HUES48 (cell line): ENCODE measurements around the gene SPRR2D.
"Not testable (repeated sequence)": the region's sequence is repeated elsewhere in the genome, so short reads cannot be mapped to it uniquely, and the experiment has no call there.

ENCODE experiments used
- H3K27ac ChIP-seq: one replicate; pipeline ENCODE4 v1.7.0; 2013; ENCODE audit warnings: low read depth, low read length, inconsistent platforms
- H3K27me3 ChIP-seq: 2 replicates; pipeline ENCODE4 v1.6.1; 2013; ENCODE audit warnings: mild to moderate bottlenecking, low read length; ENCODE audit not compliant: control insufficient read depth, insufficient read depth
- H3K36me3 ChIP-seq: 2 replicates; pipeline ENCODE4 v1.6.1; 2013; ENCODE audit warnings: low read length; ENCODE audit not compliant: control insufficient read depth, insufficient read depth
- H3K4me1 ChIP-seq: 2 replicates; pipeline ENCODE4 v1.6.1; 2013; ENCODE audit warnings: mild to moderate bottlenecking, low read length; ENCODE audit not compliant: control insufficient read depth, insufficient read depth
- H3K4me3 ChIP-seq: 2 replicates; pipeline ENCODE4 v1.5.1; 2013; ENCODE audit warnings: mild to moderate bottlenecking, low read depth, low read length
- H3K9ac ChIP-seq: 2 replicates; pipeline ENCODE4 v1.6.1; 2013; ENCODE audit warnings: mild to moderate bottlenecking, low read depth, low read length, moderate library complexity
- H3K9me3 ChIP-seq: 2 replicates; pipeline ENCODE4 v1.6.1; 2013; ENCODE audit warnings: low read length; ENCODE audit not compliant: control insufficient read depth, insufficient read depth

SPRR2D gene

DNA sequence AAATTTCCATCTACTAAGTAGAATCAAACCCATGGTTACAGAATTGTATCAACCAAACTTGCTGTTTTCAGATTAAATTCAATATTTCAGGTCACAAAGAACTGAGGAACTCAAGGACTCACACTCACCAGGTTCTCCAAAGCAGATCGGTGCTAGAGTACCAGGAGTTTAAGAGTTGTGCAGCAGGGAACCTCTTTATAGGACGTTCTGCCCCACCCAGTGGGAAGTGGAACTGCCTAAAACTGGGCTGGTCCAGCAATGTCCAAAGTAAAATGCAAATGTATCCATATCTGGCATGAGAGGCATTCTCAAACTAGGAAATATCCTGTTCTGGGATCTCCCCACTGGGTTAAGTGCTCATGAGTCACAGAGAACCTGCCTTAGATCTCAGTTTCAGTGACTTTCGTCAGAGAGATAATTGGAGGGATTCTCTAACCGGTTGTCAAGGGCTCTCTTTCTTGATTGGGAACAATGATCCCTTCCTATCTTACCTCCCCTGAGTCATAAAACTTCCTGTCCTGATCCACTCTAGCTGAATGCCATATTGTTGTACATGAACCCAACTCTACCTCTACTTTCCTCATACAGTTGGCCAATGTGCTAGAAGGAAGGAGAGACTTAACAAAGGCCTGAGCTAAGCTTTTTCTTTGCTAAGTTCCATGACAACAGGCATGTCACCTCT is at the start of gene SPRR2D:
SPRR2D (minus strand) TSS at position 171 of the 682 bp plus-strand sequence. CDS start 774 bp downstream, outside the sequence.
- no peaks in the 10 kb centered on the region for H3K9me3 ChIP-seq
- no peaks in the 10 kb centered on the region for H3K36me3 ChIP-seq
- no peak within 1 kb of the TSS for H3K4me3 ChIP-seq
- no peaks in the 10 kb centered on the region for H3K27me3 ChIP-seq
- H3K9ac ChIP-seq = no peak within 1 kb of the TSS
- H3K4me1 ChIP-seq = no peaks in the 10 kb centered on the region
- no peak within 1 kb of the TSS for H3K27ac ChIP-seq

- Histone ChIP-seq H3K27ac (no peak overlapping the region), H3K4me3 (no peak overlapping the region), H3K27me3 (no peaks in the 10 kb centered on the region), H3K36me3 (no peaks in the 10 kb centered on the region), H3K4me1 (0 out of 2 replicates have a peak, but pooled peaks cover 2% of the 10 kb centered on the region), H3K9ac (no peak overlapping the region), H3K9me3 (no peaks in the 10 kb centered on the region)
Observed at GRCh38 chr1:153087652-153088051, 46.7 kb upstream of the SPRR2D start.

DNA sequence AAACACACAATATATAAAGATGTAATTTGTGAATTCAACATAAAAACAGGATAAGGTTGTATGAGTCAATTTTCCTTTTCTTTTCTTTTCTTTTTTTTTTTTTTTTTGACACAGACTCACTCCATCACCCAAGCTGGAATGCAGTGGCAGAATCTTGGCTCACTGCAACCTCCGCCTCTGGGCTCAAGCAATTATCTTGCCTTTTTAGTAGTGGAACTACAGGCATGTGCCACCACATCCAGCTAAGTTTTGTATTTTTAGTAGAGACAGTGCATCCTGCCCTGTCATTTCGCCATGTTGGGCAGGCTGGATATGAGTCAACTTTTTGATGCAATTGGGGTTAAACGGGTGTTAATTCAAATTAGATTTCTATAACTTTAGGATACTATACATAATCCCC is 40.8 kb upstream of the SPRR2D start:
- no peaks in the 10 kb centered on the region for H3K27me3 ChIP-seq
- no peaks in the 10 kb centered on the region; the same call in 1 of the 2 replicates for H3K9me3 ChIP-seq
- no peak overlapping the region for H3K9ac ChIP-seq
- H3K4me3 ChIP-seq = no peak overlapping the region
- no peaks in the 10 kb centered on the region for H3K36me3 ChIP-seq
- H3K4me1 ChIP-seq = 0 out of 2 replicates have a peak, but pooled peaks cover 2% of the 10 kb centered on the region
- no peak overlapping the region for H3K27ac ChIP-seq

DNA sequence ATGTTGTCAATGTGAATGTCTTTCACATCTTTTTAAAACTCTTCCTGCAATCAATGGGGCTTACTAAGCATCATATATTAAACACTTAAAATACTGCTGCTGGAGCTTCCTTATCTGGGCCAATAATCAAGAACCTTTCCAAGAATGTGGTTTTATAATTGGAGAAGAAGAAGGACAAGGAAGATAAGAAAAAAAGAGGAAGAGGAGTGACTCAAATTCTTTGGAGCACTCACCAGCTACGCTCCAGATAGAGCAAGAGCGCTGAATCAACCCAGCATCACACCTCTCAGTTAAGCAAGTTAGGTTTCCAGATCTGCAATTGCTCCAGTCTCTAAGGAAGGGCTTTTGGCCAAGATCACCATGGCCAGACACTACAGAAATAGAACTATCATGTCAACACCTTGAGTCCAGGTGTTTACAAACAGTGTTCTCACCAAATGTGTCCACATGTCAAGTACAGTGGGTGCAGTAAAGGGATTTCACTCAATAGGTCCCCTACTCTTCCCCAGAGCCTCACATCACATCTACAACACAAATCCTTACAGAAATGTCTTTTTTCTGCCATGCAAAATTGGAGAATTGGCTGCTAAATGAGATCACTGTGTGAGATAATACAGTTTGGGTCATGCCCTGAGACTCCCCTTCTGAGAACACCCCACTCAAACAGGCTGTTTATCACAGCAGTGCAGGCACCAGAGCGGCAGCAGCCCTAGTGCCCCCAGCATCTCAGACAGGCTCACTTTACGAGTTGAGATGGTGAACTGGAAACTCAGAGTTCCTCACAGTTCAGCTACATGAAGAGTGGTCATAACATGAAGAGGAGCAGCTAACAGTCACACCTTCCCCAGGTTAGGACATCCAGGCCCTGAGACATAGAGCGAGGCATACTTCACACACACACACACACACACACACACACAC is 32.1 kb upstream of the SPRR2D start:
- Histone ChIP-seq H3K36me3 (no peaks in the 10 kb centered on the region), H3K27ac (no peak overlapping the region)

DNA sequence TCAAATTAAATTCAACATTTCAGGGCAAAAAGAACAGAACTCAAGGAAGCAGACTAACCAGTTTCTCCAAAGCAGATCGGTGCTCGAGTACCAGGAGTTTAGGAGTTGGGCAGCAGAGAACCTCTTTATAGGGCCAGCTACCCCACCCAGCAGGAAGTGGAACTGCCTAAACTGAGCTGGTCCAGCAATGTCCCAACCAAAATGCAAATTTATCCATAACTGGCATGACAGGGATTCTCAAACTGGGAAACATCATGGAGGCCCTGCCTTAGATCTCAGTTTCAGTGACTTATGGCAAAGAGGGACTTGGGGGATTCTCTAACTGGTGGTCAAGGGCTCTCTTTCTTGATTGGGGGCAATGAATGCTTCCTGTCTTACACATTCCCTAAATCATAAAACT is 30.6 kb upstream of the SPRR2D start, which contains the start of gene SPRR2B:
SPRR2B (minus strand) TSS at position 101 of the 400 bp plus-strand sequence. CDS start 772 bp downstream, outside the sequence.
- Histone ChIP-seq H3K36me3 (no peaks in the 10 kb centered on the region), H3K9me3 (no peaks in the 10 kb centered on the region), H3K4me1 (no peaks in the 10 kb centered on the region), H3K27me3 (no peaks in the 10 kb centered on the region), H3K9ac (no peak within 1 kb of the TSS), H3K4me3 (no peak within 1 kb of the TSS), H3K27ac (no peak within 1 kb of the TSS)

More for the DNA sequence above, 32.1 kb upstream of the SPRR2D start:
- H3K9ac ChIP-seq = no peak overlapping the region
- H3K4me1 ChIP-seq = no peaks in the 10 kb centered on the region
- no peak overlapping the region for H3K4me3 ChIP-seq
- no peaks in the 10 kb centered on the region for H3K27me3 ChIP-seq
- no peaks in the 10 kb centered on the region for H3K9me3 ChIP-seq

DNA sequence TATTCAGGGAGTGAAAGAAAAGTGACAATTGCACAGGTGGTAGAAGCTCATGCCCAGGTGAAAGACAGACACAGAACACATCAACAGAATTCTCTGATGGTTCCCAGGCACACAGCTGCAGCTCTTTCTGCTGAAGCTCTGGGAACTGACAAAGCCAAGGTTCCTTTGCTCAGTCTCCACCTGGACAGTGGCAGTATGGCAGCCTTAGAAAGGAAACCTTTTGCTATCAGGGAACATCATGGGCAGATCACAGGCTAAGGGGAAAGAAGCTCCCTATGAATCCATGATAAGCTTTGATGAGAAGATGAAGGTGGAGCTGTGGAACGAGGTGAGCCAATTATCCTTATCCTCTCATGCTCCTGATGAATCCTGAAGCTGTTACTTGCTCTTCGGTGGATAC is 29.3 kb upstream of the SPRR2D start:
- Histone ChIP-seq H3K4me1 (no peaks in the 10 kb centered on the region), H3K36me3 (no peaks in the 10 kb centered on the region), H3K27me3 (no peaks in the 10 kb centered on the region), H3K9ac (no peak overlapping the region), H3K4me3 (no peak overlapping the region), H3K27ac (no peak overlapping the region), H3K9me3 (no peaks in the 10 kb centered on the region)

DNA sequence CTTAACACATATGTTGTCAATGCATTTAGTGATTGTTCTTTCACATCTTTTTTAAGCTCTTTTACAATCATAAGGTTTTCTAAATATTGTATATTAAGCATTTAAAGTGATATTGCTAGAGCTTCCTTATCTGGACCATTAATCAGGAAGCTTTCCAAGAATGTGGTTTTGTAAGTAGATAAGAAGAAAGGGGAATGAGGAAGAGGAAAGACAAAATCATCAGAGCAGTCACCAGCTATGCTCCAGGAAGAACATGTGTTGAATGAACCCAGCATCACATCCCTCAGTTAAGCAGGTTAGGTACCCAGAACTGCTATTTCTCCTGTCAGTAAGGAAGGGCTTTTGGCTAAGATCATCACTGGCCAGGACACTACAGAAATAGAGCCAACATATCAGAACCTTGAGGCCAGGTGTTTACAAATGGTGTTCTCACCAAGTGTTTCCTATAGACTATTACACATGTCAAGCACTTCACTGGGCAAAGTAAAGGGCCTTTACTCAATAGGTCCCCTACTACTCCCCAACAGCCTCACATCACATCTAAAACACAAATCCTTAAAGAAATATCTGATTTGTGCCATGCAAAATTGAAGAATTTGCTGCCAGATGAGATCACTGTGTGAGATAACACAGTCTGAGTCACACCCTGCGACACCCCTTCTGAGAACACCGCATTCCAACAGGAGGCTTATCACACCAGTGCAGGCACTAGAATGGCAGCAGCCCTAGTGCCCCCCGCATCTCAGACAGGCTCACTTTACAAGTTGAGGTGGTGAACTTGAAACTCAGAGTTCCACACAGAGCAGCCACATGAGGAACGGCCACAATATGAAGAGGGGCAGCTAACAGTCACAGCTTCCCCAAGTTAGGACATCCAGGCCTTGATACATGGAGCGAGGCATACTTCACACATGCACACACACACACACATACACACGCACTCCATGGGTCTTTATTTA is 18.2 kb upstream of the SPRR2D start:
- Histone ChIP-seq H3K27ac (no peak overlapping the region), H3K27me3 (no peaks in the 10 kb centered on the region), H3K9me3 (no peaks in the 10 kb centered on the region), H3K36me3 (no peaks in the 10 kb centered on the region), H3K4me1 (no peaks in the 10 kb centered on the region), H3K4me3 (no peak overlapping the region), H3K9ac (no peak overlapping the region)

DNA sequence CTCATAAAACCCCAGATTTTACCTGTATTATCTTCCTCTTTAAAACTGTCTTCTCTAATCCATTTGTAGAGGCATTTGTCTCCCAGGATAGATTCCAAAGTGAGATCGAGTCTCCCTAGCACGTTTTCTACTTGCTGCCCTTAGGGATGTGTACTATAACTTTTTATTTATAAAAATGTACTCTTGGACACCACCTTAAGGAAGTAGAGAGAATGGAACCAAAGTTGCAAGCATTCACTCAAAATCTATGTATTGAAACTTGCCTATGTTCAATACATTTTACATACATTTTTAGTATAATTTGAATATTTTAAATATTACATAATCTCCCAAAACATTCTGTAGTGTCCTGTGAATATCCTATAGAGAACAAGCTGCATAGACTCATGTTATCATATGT is 17.2 kb upstream of the SPRR2D start:
- H3K4me1 ChIP-seq = no peaks in the 10 kb centered on the region
- H3K36me3 ChIP-seq = no peaks in the 10 kb centered on the region
- no peaks in the 10 kb centered on the region for H3K9me3 ChIP-seq
- H3K27ac ChIP-seq = no peak overlapping the region
- H3K27me3 ChIP-seq = no peaks in the 10 kb centered on the region
- no peak overlapping the region for H3K4me3 ChIP-seq
- no peak overlapping the region for H3K9ac ChIP-seq

DNA sequence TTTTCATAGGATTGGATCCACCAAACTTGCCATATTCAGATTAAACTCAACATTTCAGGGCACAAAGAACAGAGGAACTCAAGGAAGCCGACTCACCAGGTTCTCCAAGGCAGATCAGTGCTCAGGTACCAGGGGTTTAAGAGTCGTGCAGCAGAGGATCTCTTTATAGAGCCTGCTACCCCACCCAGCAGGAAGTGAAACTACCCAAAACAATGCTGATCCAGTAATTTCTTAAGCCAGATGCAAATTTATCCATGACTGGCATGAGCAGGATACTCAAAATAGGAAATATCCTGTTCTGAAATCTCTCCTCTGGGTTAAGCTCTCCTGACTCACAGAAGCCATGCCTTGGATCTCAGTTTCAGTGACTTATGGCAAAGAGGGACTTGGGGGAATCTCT is 16.5 kb upstream of the SPRR2D start, which contains the start of gene SPRR2A:
SPRR2A (minus strand) TSS at position 138 of the 400 bp plus-strand sequence. CDS start 777 bp downstream, outside the sequence.
- H3K27me3 ChIP-seq = no peaks in the 10 kb centered on the region
- no peaks in the 10 kb centered on the region for H3K36me3 ChIP-seq
- no peak within 1 kb of the TSS for H3K9ac ChIP-seq
- no peaks in the 10 kb centered on the region for H3K4me1 ChIP-seq
- no peak within 1 kb of the TSS for H3K27ac ChIP-seq
- no peak within 1 kb of the TSS for H3K4me3 ChIP-seq
- no peaks in the 10 kb centered on the region for H3K9me3 ChIP-seq

GRCh38 chr1:153056111-153056510 is 15.2 kb upstream of the SPRR2D start:
- H3K36me3 ChIP-seq, H3K27ac ChIP-seq, H3K27me3 ChIP-seq, H3K4me3 ChIP-seq, H3K9me3 ChIP-seq, H3K4me1 ChIP-seq, H3K9ac ChIP-seq: not testable (repeated sequence)
